ENCODE data around the gene PKN2. TPM values are rescaled to one million over a fixed set of nuclear protein-coding genes. Genes with fewer than 3 reads are reported as not detected.

PKN2 gene
- total RNA-seq, 1 experiment from 2014 or later = 32.5 TPM

GRCh38 chr1:88659552-88659951 is 24.5 kb upstream of the PKN2 start:
- no peaks in the 10 kb centered on the region for H3K27me3 Mint-ChIP-seq (ENCODE audit: low read depth)

More at GRCh38 chr1:88659552-88659951, 24.5 kb upstream of the PKN2 start:
- H3K79me2 ChIP-seq (ENCODE audit: insufficient read depth, low read length) = no peaks in the 10 kb centered on the region
- H2AFZ ChIP-seq (ENCODE audit: low read length) = no peak overlapping the region
- H4K91ac ChIP-seq (ENCODE audit: insufficient read length, low read depth, low read length) = no peak overlapping the region
- no peak overlapping the region for H3K4me3 Mint-ChIP-seq
- H3K27ac ChIP-seq (ENCODE audit: insufficient read length, low read depth, low read length) = no peak overlapping the region
- no peaks in the 10 kb centered on the region for H3K9me3 ChIP-seq (ENCODE audit: control insufficient read depth, low read depth, low read length)
- no peak overlapping the region for H3K56ac ChIP-seq (ENCODE audit: insufficient read length, low read depth, low read length)
- H3K4me1 ChIP-seq (ENCODE audit: insufficient read depth, low read length) = no peaks in the 10 kb centered on the region
- no peaks in the 10 kb centered on the region for H3K79me1 ChIP-seq (ENCODE audit: insufficient read depth, low read depth, low read length, poor library complexity, severe bottlenecking)
- no peak overlapping the region for H3K23ac ChIP-seq (ENCODE audit: insufficient read length, low read depth, low read length)
- H2BK12ac ChIP-seq (ENCODE audit: insufficient read length, low read depth, low read length) = no peak overlapping the region
- H3T11ph ChIP-seq (ENCODE audit: low read length) = no peak overlapping the region
- no peak for DNase-seq
- H3K4me1 Mint-ChIP-seq = peaks cover 12 to 20% of the 10 kb centered on the region in 2 experiments
- H3K36me3 Mint-ChIP-seq (ENCODE audit: insufficient read depth in 1 of 3, low read depth in 3 of 3) = no peaks in the 10 kb centered on the region
- no peak overlapping the region for H2BK15ac ChIP-seq (ENCODE audit: low read depth, low read length)
- H4K20me1 ChIP-seq (ENCODE audit: control insufficient read depth, insufficient read depth, insufficient read length) = no peaks in the 10 kb centered on the region
- H2BK5ac ChIP-seq (ENCODE audit: insufficient read length, low read length) = no peak overlapping the region
- H3K4ac ChIP-seq (ENCODE audit: low read depth, low read length) = no peak overlapping the region
- no peaks in the 10 kb centered on the region for H3K23me2 ChIP-seq (ENCODE audit: insufficient read length, low read depth, low read length, poor library complexity, severe bottlenecking)
- TF ChIP-seq CTCF (conservative IDR thresholded peaks at IDR 0.05) = no peak
- no peak overlapping the region for H3K4me2 ChIP-seq (ENCODE audit: insufficient read depth, insufficient read length, low read length)
- no peaks in the 10 kb centered on the region for H3K27me3 ChIP-seq (ENCODE audit: insufficient read depth, low read length)
- no peak overlapping the region for H2AK5ac ChIP-seq (ENCODE audit: insufficient read length, low read length)
- no peaks in the 10 kb centered on the region for H3K9me3 Mint-ChIP-seq
- H3K27ac Mint-ChIP-seq = no peak overlapping the region
- no peak overlapping the region for H3K14ac ChIP-seq (ENCODE audit: insufficient read depth, low read length)
- no peak overlapping the region for H2BK120ac ChIP-seq (ENCODE audit: low read depth, low read length, poor library complexity, severe bottlenecking)
- no peak overlapping the region for H3K9ac ChIP-seq (ENCODE audit: extremely low read depth, insufficient read length, low read length)
- H3K18ac ChIP-seq (ENCODE audit: insufficient read length, low read depth, low read length) = no peak overlapping the region
- H4K8ac ChIP-seq (replicated peaks; ENCODE audit: insufficient read length, low read depth, low read length) = no peak overlapping the region
- H2BK20ac ChIP-seq (ENCODE audit: low read depth, low read length, poor library complexity, severe bottlenecking) = no peak overlapping the region
- no peak overlapping the region for H4K5ac ChIP-seq (ENCODE audit: insufficient read length, low read depth, low read length)
